ENCODE results near the gene SPRED3. TPM values are rescaled to one million over a fixed set of nuclear protein-coding genes. Genes with fewer than 3 reads are reported as not detected.
A peak's percentile ranks its signal among the peaks of the same experiment; 100 is the strongest.
"Not testable (repeated sequence)": the region's sequence is repeated elsewhere in the genome, so short reads cannot be mapped to it uniquely, and the experiment has no call there.

The SPRED3 gene, protein sequence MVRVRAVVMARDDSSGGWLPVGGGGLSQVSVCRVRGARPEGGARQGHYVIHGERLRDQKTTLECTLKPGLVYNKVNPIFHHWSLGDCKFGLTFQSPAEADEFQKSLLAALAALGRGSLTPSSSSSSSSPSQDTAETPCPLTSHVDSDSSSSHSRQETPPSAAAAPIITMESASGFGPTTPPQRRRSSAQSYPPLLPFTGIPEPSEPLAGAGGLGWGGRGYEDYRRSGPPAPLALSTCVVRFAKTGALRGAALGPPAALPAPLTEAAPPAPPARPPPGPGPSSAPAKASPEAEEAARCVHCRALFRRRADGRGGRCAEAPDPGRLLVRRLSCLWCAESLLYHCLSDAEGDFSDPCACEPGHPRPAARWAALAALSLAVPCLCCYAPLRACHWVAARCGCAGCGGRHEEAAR
- total RNA-seq, result under 1 TPM; 0.45 to 0.74 TPM

DNA sequence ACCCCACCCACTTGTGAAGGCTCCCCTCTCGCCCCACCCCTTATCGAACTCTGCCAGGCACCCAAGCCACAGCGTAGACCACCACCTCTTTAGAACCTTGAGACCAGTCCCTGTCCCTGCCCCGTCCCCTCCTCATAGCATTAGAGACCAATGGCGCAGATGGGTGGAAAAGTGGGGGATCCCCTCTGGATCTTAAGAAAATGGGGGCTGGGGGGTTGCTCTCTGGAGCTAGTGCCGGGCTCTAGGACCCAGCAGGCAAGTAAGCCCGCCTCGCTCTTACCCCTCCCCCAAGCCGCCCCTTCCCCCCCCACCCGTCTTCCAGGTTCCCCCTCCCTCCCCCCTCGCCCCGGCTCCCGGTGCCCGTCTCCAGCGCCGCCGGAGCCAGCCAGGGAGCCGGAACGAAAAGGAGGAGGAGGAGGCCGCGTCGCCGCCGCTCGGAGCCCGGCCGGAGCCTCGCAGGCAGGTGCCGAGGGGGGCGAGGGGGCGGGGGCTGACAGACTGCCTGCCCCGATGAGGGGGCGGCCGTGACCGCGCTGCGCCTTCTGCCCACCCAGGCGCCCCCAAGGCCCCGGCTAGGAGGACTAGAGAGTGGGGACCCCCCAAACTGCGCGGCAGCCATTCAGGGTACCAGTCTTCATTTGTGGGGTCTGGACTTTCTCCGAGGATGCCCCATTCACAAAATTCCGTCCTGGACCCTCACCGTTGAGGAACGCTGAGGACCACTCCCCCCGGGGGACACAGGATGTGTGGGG, at the start of gene SPRED3:
TSS of gene SPRED3 (plus strand) at position 349 of the 752 bp plus-strand sequence. CDS start 1,606 bp downstream, outside the sequence.
- no peak for DNase-seq
- Mint-ChIP-seq H3K36me3 (peaks cover 20% of the 10 kb centered on the region), H3K4me1 (peaks cover 18% of the 10 kb centered on the region), H3K9me3 (no peaks in the 10 kb centered on the region), H3K4me3 (peak within 1 kb of the TSS; percentile 80), H3K27me3 (peaks cover 51% of the 10 kb centered on the region), H3K27ac (no peak within 1 kb of the TSS)

- H3K9me3 Mint-ChIP-seq, H3K4me3 Mint-ChIP-seq, H3K4me1 Mint-ChIP-seq, H3K27ac Mint-ChIP-seq, DNase-seq, H3K36me3 Mint-ChIP-seq, H3K27me3 Mint-ChIP-seq: not testable (repeated sequence)
These were observed 49.5 kb upstream of the SPRED3 start for GRCh38 chr19:38339011-38339410.

DNA sequence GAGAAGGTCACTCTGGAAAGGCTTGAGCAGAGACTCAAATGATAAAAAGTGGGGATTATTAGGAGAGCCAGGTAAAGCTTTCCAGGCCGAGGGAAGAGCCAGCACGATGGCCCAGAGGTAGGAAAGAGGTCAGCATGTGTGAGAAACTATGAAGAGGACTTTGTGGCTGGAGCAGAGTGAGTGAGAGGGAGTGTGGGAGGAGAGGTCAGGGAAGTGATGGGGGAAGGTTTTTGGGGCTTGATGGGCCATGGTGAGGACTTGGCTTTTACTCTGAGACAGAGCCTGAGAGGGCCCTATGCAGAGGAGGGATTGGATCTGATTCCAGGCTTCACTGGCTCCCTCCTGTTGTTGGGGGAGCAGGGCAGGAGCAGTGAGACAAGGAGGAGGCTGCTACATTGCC, 47.6 kb upstream of the SPRED3 start:
- DNase-seq, result no peak
- no peaks in the 10 kb centered on the region for H3K27me3 Mint-ChIP-seq
- no peak overlapping the region for H3K4me3 Mint-ChIP-seq
- no peaks in the 10 kb centered on the region for H3K36me3 Mint-ChIP-seq
- peaks cover 9% of the 10 kb centered on the region for H3K4me1 Mint-ChIP-seq
- no peaks in the 10 kb centered on the region for H3K9me3 Mint-ChIP-seq
- no peak overlapping the region for H3K27ac Mint-ChIP-seq

DNA sequence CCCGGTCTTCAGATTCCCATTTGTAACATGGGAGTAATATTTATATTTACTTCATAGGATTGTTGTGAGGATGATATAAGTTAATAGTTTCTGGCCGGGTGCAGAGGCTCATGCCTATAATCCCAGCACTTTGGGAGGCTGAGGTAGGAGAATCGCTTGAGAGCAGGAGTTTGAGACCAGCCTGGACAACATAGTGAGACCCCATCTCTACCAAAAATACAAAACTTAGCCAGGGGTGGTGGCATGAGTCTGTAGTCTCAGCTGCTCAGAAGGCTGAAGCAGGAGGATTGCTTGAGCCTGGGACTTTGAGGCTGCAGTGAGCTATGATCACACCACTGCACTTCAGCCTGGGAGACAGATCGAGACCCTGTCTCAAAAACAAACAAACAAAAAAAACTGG, 41.7 kb upstream of the SPRED3 start:
- Mint-ChIP-seq H3K9me3 (no peaks in the 10 kb centered on the region), H3K4me3 (no peak overlapping the region), H3K4me1 (no peaks in the 10 kb centered on the region), H3K27ac (no peak overlapping the region), H3K36me3 (no peaks in the 10 kb centered on the region), H3K27me3 (no peaks in the 10 kb centered on the region)
- no peak for DNase-seq

DNA sequence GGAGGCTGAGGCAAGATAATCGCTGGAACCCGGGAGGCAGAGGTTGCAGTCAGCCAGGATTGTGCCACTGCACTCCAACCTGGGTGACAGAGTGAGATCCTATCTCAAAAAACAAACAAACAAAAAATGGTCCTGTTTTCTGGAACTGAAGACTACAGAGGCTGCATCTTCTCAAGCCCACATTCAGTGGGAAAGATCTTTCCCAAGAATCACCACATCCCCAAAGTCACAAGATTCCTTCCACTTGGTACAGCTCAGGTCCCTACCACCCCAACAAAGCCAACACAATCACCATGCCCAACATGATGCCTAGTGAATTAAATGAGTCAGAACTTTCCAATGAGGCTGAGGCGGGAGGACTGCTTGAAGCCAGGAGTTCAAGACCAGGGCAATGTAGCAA, 37.6 kb upstream of the SPRED3 start:
- no peaks in the 10 kb centered on the region for H3K9me3 Mint-ChIP-seq
- H3K27me3 Mint-ChIP-seq, result no peaks in the 10 kb centered on the region
- H3K4me1 Mint-ChIP-seq, result no peaks in the 10 kb centered on the region
- no peak overlapping the region for H3K4me3 Mint-ChIP-seq
- DNase-seq, result no peak
- no peak overlapping the region for H3K27ac Mint-ChIP-seq
- H3K36me3 Mint-ChIP-seq, result no peaks in the 10 kb centered on the region

DNA sequence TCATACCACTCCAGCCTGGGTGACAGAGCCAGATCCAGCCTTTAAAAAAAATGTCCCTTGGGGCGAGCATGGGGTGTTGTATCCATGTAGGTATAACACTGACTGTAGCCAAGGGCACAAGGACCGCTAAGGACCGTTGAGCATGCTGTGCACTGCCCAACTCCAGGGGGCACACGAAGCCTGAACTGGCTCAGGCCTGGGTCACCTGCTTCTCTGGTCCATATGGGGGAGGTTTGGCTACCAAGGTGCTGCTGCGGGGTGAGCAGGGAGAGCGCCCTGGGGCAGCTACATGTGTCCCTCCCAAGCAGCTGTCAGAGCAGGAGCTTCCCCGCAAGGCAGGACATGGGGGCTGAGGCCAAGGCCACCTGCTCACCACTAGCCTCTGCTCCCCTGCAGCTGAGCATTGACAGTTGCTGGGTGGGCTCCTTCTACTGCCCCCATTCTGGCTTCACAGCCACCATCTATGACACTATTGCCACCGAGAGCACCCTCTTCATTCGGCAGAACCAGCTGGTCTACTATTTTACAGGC, 36.6 kb upstream of the SPRED3 start:
- no peaks in the 10 kb centered on the region for H3K9me3 Mint-ChIP-seq

GRCh38 chr19:38352611-38353010, 35.9 kb upstream of the SPRED3 start:
- no peak for DNase-seq
- no peaks in the 10 kb centered on the region for H3K36me3 Mint-ChIP-seq
- H3K9me3 Mint-ChIP-seq, result no peaks in the 10 kb centered on the region
- H3K27me3 Mint-ChIP-seq, result no peaks in the 10 kb centered on the region
- no peaks in the 10 kb centered on the region for H3K4me1 Mint-ChIP-seq
- no peak overlapping the region for H3K27ac Mint-ChIP-seq
- no peak overlapping the region for H3K4me3 Mint-ChIP-seq

More for the DNA sequence above, 36.6 kb upstream of the SPRED3 start:
- DNase-seq, result no peak
- Mint-ChIP-seq H3K4me1 (no peaks in the 10 kb centered on the region), H3K36me3 (no peaks in the 10 kb centered on the region), H3K27ac (no peak overlapping the region), H3K4me3 (no peak overlapping the region), H3K27me3 (no peaks in the 10 kb centered on the region)

- DNase-seq, result no peak
- H3K27me3 Mint-ChIP-seq, result peaks cover 18% of the 10 kb centered on the region
- H3K4me1 Mint-ChIP-seq, result peaks cover 4% of the 10 kb centered on the region
- no peak overlapping the region for H3K4me3 Mint-ChIP-seq
- H3K27ac Mint-ChIP-seq, result no peak overlapping the region
- H3K9me3 Mint-ChIP-seq, result no peaks in the 10 kb centered on the region
- H3K36me3 Mint-ChIP-seq, result no peaks in the 10 kb centered on the region
These were observed 32.5 kb upstream of the SPRED3 start for GRCh38 chr19:38355728-38356725.

DNA sequence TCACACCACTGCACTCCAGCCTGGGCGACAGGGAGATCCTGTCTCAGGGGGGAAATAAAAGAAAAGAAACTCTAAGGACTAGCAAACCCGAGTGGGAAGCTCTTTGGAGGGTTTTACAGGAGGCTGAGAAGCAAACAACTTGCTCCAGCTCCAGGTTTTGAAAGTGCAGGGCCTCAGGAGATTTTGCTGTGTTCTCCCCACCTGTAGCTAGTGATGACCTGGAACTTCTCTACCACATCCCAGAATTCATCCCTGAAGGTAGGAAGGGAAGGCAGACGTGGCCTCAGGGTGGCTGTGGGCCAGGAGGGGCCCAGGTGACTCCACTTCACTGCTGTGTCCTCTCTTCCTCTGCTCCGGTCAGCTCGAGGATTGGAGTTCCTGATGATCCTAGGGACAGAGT, 30.4 kb upstream of the SPRED3 start:
- H3K4me3 Mint-ChIP-seq, result no peak overlapping the region
- H3K27me3 Mint-ChIP-seq, result peaks cover 24% of the 10 kb centered on the region
- H3K36me3 Mint-ChIP-seq, result no peaks in the 10 kb centered on the region
- H3K27ac Mint-ChIP-seq, result no peak overlapping the region
- H3K4me1 Mint-ChIP-seq, result peaks cover 9% of the 10 kb centered on the region
- H3K9me3 Mint-ChIP-seq, result no peaks in the 10 kb centered on the region
- DNase-seq, result no peak

- H3K9me3 Mint-ChIP-seq, result no peaks in the 10 kb centered on the region
- H3K36me3 Mint-ChIP-seq, result no peaks in the 10 kb centered on the region
- peaks cover 9% of the 10 kb centered on the region for H3K4me1 Mint-ChIP-seq
- no peak overlapping the region for H3K4me3 Mint-ChIP-seq
- DNase-seq, result no peak
- no peak overlapping the region for H3K27ac Mint-ChIP-seq
- peaks cover 24% of the 10 kb centered on the region for H3K27me3 Mint-ChIP-seq
These were observed 29.1 kb upstream of the SPRED3 start for GRCh38 chr19:38359242-38360021.

- no peak for DNase-seq
- Mint-ChIP-seq H3K27me3 (peaks cover 24% of the 10 kb centered on the region), H3K27ac (no peak overlapping the region), H3K4me1 (peaks cover 9% of the 10 kb centered on the region), H3K9me3 (no peaks in the 10 kb centered on the region), H3K36me3 (no peaks in the 10 kb centered on the region), H3K4me3 (no peak overlapping the region)
These were observed 28.1 kb upstream of the SPRED3 start for GRCh38 chr19:38360351-38360750.

- Mint-ChIP-seq H3K27me3 (peaks cover 27% of the 10 kb centered on the region), H3K36me3 (no peaks in the 10 kb centered on the region), H3K4me1 (peaks cover 9% of the 10 kb centered on the region), H3K27ac (no peak overlapping the region), H3K4me3 (peak overlapping the region; percentile 80), H3K9me3 (no peaks in the 10 kb centered on the region)
- no peak for DNase-seq
These were observed 27.5 kb upstream of the SPRED3 start for GRCh38 chr19:38360839-38361631.

GRCh38 chr19:38361633-38362075, 26.8 kb upstream of the SPRED3 start:
- peaks cover 9% of the 10 kb centered on the region for H3K4me1 Mint-ChIP-seq
- peak; percentile 78 for DNase-seq
- peaks cover 32% of the 10 kb centered on the region for H3K27me3 Mint-ChIP-seq
- no peaks in the 10 kb centered on the region for H3K36me3 Mint-ChIP-seq
- no peak overlapping the region for H3K27ac Mint-ChIP-seq
- H3K4me3 Mint-ChIP-seq, result peak overlapping the region; percentile 80
- no peaks in the 10 kb centered on the region for H3K9me3 Mint-ChIP-seq

Measured in activated naive CD8-positive, alpha-beta T cell treated with anti-CD3 and anti-CD28 coated beads for 36 hours (primary cell).